Measurements from ENCODE around the gene GNPTG.

The GNPTG gene

DNA sequence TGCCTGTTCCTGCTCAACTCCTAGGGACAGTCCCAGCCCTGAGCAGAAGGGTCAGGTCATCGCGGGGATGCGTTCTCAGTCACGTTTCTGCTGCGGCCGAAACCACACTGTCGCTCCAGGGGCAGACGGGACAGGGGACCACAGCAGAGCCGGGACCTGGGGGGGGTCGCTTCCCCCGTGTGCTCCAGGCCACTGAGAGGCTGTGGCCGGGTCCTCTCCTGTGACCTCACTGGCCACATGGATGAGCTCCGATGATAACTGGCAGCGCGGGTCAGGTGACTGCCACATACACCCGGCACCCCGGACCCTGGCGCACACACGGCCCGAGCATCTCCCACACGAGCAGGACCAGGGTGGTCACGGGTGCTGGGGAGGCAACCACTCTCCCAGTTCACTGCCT is 12.8 kb downstream of the GNPTG start:
- no peak for DNase-seq (ENCODE audit: low read depth)
- TF ChIP-seq CTCF (IDR thresholded peaks at IDR 0.05; ENCODE audit: insufficient read depth, low read depth, low read length, missing control alignments), result no peak
- no peak overlapping the region for H3K4me3 ChIP-seq (ENCODE audit: low read depth, low read length)

- no peak for TF ChIP-seq CTCF (IDR thresholded peaks at IDR 0.05; ENCODE audit: insufficient read depth, low read depth, low read length, missing control alignments)
- DNase-seq (ENCODE audit: low read depth), result no peak
- no peak overlapping the region for H3K4me3 ChIP-seq (ENCODE audit: low read depth, low read length)
Measured at GRCh38 chr16:1366060-1366711, 14.5 kb downstream of the GNPTG start.

DNA sequence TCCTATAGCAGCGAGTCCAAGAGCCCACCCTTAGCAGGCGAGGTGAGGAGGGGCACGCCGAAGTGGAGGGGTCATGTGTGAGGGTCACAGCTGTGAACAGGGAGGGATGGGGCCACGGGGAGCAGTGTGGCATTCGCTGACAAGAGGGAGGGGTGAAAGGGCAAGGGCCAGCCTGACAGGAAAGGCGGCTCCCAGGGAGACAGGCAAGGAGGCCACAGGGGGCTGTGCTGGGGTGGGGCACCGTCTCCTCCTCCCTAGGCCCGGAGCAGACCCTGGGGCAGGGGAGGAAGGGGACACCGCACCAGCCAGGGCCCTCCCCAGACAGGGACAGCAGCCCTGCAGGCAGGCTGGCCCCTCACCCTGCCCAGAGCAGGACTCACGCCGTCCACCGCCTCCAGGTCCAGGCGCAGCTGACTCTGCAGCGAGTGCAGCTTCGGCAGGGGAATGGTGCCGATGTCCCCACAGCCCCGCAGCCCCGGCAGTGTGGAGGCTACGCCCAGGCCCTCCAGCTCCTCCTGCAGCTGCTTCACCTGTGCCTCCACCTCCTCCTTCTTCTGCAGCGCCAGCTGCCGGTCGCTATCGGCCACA is 15.1 kb downstream of the GNPTG start:
- no peak for TF ChIP-seq CTCF (IDR thresholded peaks at IDR 0.05; ENCODE audit: insufficient read depth, low read depth, low read length, missing control alignments)
- no peak for DNase-seq (ENCODE audit: low read depth)
- no peak overlapping the region for H3K4me3 ChIP-seq (ENCODE audit: low read depth, low read length)

- no peak overlapping the region for H3K4me3 ChIP-seq (ENCODE audit: low read depth, low read length)
- TF ChIP-seq CTCF (IDR thresholded peaks at IDR 0.05; ENCODE audit: insufficient read depth, low read depth, low read length, missing control alignments), result no peak
- DNase-seq (ENCODE audit: low read depth), result no peak
Measured at GRCh38 chr16:1367486-1368174, 15.9 kb downstream of the GNPTG start.

DNA sequence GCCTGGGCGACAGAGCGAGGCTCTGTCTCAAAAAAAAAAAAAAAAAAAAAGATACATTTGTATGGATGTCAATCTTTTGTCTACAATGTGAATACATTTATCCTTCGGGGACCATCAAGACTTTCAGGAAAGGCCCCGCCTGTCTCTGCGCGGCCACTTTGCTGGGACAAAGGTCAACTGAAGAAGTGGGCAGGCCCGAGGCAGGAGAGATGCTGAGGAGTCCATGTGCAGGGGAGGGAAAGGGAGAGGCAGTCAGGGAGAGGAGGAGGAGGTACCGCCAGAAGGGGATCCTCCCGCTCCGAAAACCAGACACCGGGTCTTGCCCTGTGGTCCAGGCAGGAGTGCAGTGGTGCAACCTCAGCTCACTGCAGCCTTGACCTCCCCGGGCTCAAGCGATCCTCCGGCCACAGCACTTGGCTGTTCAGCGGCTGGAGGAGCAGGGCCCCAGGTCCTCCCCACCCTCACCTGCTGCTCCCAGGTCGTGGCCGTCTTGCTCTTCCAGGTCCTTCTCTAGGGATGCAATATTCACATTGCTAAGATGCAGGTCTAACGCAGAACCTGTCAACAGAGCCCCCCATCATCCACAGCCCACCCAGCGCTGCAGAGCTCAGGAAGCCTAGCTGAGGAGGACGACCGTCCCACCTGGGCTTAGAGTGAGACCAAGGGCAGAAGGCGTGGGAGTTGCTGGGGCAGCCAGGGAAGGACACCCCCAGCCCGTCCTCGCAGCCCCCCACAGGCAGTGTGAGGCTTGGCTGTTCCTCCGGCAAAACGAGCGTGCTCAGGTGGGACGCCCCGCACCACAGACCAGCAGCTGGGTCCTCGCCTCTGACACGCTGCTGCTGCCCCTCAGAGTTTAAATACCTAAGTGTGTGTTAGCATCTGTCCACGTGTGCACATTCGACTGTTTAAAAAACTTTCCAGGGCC is 19.6 kb downstream of the GNPTG start:
- no peak for TF ChIP-seq CTCF (IDR thresholded peaks at IDR 0.05; ENCODE audit: insufficient read depth, low read depth, low read length, missing control alignments)
- no peak for DNase-seq (ENCODE audit: low read depth)

DNA sequence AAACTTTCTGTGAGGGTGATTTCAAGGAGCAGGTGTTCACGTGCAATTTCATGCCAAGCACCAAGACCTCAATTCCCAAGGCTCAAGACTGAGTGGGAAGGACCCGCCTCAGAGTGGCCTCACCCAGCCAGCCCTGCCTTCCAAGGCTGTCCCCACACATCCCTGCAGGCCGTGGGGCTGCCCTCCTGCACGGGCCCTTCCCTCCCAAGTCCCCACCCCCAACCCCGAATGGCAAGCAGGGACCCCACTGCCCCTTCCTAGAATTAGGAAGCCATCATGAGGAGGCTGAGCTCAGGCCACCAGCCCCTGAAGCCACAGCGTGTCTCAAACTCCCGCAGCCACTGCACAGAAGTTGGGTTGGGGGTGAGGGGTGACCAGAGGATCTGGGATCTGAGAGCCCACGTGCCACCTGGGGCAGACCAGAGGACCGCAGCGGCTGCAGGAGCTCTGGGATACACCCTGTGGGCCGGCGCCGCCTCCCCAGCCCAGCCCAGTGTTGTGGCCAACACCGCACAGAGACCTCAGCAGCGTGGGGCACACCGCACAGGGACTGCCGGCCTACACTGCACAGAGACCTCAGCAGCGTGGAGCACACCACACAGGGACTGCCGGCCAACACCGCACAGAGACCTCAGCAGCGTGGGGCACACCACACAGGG is 20.7 kb downstream of the GNPTG start:
- H3K4me3 ChIP-seq (ENCODE audit: low read depth, low read length), result no peak overlapping the region
- no peak for DNase-seq (ENCODE audit: low read depth)
- no peak for TF ChIP-seq CTCF (IDR thresholded peaks at IDR 0.05; ENCODE audit: insufficient read depth, low read depth, low read length, missing control alignments)

More for the DNA sequence above, 19.6 kb downstream of the GNPTG start:
- H3K4me3 ChIP-seq (ENCODE audit: low read depth, low read length), result no peak overlapping the region
